ENCODE results near the gene NSA2. TPM values are rescaled to one million over a fixed set of nuclear protein-coding genes. Genes with fewer than 3 reads are reported as not detected.

The NSA2 gene
- 103 TPM for polyA plus RNA-seq (2012; ENCODE audit: insufficient read length, low read depth)

DNA sequence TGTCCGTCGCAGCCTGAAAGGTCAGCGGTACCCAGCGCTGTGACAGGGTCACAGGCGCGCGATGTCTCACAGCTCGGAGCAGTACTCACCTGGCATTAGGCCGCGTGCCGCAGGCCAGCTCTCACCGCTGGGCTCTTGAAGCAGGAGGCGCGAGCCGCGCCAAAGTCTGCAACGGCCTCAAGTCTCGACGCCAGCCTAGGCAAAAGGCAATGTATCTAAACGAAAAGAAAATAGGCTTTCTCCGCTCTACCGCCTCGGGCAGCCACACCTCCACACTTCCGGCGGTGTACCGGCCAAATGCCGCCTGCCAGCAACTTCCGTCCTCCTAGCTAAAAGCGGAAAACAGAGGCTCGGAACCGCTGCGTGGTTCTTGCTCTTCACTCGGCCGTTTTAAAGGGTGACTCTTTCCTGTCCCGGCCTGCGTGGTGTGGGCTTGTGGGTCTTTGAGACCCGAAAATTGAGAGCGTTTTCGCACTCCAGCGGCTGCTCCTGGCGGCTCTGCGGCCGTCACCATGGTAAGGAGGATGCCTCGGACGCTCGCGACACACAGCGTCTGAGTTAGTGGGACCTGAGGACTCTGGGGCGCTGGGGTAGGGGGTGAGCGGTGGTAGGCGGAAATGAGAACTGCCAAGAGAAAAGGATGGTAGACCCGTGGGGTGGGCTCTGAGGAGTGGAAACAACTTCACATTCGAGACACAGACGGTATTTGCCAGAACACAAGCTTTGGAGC is at the start of gene NSA2, which contains the start of gene GFM2:
Gene NSA2, plus strand, starts transcription at position 401 of the 730 bp plus-strand sequence. Its CDS starts 112 bp downstream, at position 513.
Gene GFM2, minus strand, starts transcription at position 269 of the 730 bp plus-strand sequence. CDS start 3,375 bp downstream, outside the sequence.
- TF ChIP-seq POLR2AphosphoS5 (IDR thresholded peaks at IDR 0.05; ENCODE audit: low read depth, low read length) (peak; percentile 81), TAF1 (IDR thresholded peaks at IDR 0.05; ENCODE audit: borderline replicate concordance, insufficient read depth, low read length) (peak; percentile 81), FOXP2 (optimal IDR thresholded peaks at IDR 0.05; ENCODE audit: borderline replicate concordance, extremely low read depth, extremely low read length, insufficient read depth) (no peak), SIN3A (IDR thresholded peaks at IDR 0.05; ENCODE audit: borderline replicate concordance, insufficient read depth, low read length) (peak; percentile 82; the same call in 1 of the 2 replicates)
- TF ChIP-seq, protein P1, sequence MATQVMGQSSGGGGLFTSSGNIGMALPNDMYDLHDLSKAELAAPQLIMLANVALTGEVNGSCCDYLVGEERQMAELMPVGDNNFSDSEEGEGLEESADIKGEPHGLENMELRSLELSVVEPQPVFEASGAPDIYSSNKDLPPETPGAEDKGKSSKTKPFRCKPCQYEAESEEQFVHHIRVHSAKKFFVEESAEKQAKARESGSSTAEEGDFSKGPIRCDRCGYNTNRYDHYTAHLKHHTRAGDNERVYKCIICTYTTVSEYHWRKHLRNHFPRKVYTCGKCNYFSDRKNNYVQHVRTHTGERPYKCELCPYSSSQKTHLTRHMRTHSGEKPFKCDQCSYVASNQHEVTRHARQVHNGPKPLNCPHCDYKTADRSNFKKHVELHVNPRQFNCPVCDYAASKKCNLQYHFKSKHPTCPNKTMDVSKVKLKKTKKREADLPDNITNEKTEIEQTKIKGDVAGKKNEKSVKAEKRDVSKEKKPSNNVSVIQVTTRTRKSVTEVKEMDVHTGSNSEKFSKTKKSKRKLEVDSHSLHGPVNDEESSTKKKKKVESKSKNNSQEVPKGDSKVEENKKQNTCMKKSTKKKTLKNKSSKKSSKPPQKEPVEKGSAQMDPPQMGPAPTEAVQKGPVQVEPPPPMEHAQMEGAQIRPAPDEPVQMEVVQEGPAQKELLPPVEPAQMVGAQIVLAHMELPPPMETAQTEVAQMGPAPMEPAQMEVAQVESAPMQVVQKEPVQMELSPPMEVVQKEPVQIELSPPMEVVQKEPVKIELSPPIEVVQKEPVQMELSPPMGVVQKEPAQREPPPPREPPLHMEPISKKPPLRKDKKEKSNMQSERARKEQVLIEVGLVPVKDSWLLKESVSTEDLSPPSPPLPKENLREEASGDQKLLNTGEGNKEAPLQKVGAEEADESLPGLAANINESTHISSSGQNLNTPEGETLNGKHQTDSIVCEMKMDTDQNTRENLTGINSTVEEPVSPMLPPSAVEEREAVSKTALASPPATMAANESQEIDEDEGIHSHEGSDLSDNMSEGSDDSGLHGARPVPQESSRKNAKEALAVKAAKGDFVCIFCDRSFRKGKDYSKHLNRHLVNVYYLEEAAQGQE (IDR thresholded peaks at IDR 0.05; ENCODE audit: insufficient read depth in 1 of 2, low read depth in 2 of 2, low read length in 2 of 2): no peak

DNA sequence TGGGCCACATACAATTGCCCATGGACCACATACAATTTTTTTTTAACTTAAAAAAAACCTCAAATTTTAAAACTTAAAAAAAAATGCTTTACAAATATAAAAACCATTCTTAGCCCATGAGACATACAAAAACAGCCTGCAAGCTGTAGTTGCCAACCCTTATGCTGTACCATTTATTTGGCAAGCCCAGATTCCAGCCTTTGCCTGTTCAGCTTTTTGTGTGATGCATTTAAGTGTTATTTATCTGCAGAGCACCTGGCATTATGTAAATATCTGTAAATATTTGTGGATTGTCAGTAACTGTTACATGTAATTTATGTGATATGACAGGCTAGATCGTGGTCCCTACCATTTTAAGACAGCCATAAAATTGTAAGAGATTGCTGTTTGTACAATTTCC is 49.5 kb upstream of the NSA2 start:
- TF ChIP-seq TAF1 (IDR thresholded peaks at IDR 0.05; ENCODE audit: borderline replicate concordance, insufficient read depth, low read length) (no peak), SIN3A (IDR thresholded peaks at IDR 0.05; ENCODE audit: borderline replicate concordance, insufficient read depth, low read length) (no peak)

DNA sequence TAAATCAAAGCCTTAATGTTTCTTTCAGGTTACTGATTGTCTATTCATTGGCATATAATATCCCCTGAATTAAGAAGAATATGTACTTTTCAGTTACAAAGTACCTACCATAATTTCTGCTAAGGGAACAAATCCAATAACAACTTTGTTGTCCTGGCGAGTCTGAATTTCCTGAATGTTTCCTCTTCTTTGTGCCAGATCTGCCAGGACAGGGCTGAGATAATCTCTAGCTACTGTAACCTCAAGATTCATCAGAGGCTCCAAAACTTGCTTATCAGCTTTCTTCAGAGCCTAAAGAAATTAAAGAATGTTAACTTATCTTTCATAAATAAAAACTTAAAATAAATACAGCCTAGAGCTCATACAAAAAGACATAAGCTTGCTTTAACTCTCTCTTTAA is 44.8 kb upstream of the NSA2 start:
- TF ChIP-seq POLR2AphosphoS5 (IDR thresholded peaks at IDR 0.05; ENCODE audit: low read depth, low read length): no peak
- no peak for TF ChIP-seq SIN3A (IDR thresholded peaks at IDR 0.05; ENCODE audit: borderline replicate concordance, insufficient read depth, low read length)
- TF ChIP-seq FOXP2 (optimal IDR thresholded peaks at IDR 0.05; ENCODE audit: borderline replicate concordance, extremely low read depth, extremely low read length, insufficient read depth): no peak
- TF ChIP-seq, protein P1 (IDR thresholded peaks at IDR 0.05; ENCODE audit: insufficient read depth in 1 of 2, low read depth in 2 of 2, low read length in 2 of 2): no peak
- TF ChIP-seq TAF1 (IDR thresholded peaks at IDR 0.05; ENCODE audit: borderline replicate concordance, insufficient read depth, low read length): no peak

DNA sequence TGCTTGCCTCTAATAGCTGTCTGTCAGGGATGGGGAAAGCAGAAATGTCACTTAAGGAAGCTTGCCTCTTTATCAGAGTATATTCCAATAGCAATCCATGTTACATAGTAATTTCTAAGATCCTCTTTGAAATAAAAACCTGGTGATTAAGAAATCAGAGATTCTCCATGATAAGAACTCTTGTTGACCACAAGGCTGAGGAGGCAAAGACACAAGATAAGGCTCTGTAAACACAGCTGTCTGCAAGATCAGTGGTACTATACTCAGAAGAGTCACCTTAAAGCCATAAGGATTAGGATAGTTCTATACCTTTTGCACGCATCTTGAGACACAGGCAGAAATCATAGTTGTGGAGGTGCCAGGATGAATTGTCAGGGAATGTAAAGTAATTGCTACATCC is 41.7 kb upstream of the NSA2 start:
- TF ChIP-seq TAF1 (IDR thresholded peaks at IDR 0.05; ENCODE audit: borderline replicate concordance, insufficient read depth, low read length) (no peak), FOXP2 (optimal IDR thresholded peaks at IDR 0.05; ENCODE audit: borderline replicate concordance, extremely low read depth, extremely low read length, insufficient read depth) (no peak), SIN3A (IDR thresholded peaks at IDR 0.05; ENCODE audit: borderline replicate concordance, insufficient read depth, low read length) (no peak), POLR2AphosphoS5 (IDR thresholded peaks at IDR 0.05; ENCODE audit: low read depth, low read length) (no peak)
- TF ChIP-seq, protein P1 (IDR thresholded peaks at IDR 0.05; ENCODE audit: insufficient read depth in 1 of 2, low read depth in 2 of 2, low read length in 2 of 2): no peak

DNA sequence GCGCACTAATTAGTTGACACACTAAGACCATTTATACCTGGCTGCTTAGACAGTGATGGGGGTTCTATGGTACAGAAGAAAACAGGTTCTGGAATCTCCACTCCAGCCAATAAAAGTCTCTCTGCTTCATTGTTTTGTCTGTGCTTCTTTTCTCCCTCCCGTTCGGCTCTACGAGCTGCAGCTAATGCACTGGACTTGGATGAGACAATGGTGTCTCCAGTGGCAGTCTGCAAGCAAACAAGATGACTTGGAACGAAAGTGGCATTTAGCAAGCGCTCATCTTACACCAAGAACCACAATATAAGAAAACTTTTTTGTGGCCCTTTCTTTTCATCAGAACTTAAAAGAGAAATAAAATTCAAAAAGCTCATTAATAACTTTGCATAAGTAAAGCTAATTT is 30.3 kb upstream of the NSA2 start:
- TF ChIP-seq, protein P1 (IDR thresholded peaks at IDR 0.05; ENCODE audit: insufficient read depth in 1 of 2, low read depth in 2 of 2, low read length in 2 of 2): no peak
- TF ChIP-seq FOXP2 (optimal IDR thresholded peaks at IDR 0.05; ENCODE audit: borderline replicate concordance, extremely low read depth, extremely low read length, insufficient read depth) (no peak), POLR2AphosphoS5 (IDR thresholded peaks at IDR 0.05; ENCODE audit: low read depth, low read length) (no peak), TAF1 (IDR thresholded peaks at IDR 0.05; ENCODE audit: borderline replicate concordance, insufficient read depth, low read length) (no peak), SIN3A (IDR thresholded peaks at IDR 0.05; ENCODE audit: borderline replicate concordance, insufficient read depth, low read length) (no peak)

All from PFSK-1 (cell line).